AG09319 (cell line): ENCODE data around the gene IL20RB.
"Not testable (repeated sequence)": the region's sequence is repeated elsewhere in the genome, so short reads cannot be mapped to it uniquely, and the experiment has no call there.

Source experiments
- DNase-seq: peaks from one replicate; pipeline ENCODE4 v3.0.0-alpha.2; 2010; ENCODE audit warnings: low read depth; ENCODE audit errors: extremely low read depth
- TF ChIP-seq, protein P1 (sequence below): IDR thresholded peaks from 2 replicates; pipeline ENCODE4 v1.5.1; 2011; ENCODE audit warnings: low read depth, mild to moderate bottlenecking, inconsistent platforms, low read length, moderate library complexity

IL20RB gene

GRCh38 chr3:136995652-136996051, 37.9 kb downstream of the IL20RB start:
- TF ChIP-seq, protein P1, sequence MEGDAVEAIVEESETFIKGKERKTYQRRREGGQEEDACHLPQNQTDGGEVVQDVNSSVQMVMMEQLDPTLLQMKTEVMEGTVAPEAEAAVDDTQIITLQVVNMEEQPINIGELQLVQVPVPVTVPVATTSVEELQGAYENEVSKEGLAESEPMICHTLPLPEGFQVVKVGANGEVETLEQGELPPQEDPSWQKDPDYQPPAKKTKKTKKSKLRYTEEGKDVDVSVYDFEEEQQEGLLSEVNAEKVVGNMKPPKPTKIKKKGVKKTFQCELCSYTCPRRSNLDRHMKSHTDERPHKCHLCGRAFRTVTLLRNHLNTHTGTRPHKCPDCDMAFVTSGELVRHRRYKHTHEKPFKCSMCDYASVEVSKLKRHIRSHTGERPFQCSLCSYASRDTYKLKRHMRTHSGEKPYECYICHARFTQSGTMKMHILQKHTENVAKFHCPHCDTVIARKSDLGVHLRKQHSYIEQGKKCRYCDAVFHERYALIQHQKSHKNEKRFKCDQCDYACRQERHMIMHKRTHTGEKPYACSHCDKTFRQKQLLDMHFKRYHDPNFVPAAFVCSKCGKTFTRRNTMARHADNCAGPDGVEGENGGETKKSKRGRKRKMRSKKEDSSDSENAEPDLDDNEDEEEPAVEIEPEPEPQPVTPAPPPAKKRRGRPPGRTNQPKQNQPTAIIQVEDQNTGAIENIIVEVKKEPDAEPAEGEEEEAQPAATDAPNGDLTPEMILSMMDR: no peak
- no peak for DNase-seq

DNA sequence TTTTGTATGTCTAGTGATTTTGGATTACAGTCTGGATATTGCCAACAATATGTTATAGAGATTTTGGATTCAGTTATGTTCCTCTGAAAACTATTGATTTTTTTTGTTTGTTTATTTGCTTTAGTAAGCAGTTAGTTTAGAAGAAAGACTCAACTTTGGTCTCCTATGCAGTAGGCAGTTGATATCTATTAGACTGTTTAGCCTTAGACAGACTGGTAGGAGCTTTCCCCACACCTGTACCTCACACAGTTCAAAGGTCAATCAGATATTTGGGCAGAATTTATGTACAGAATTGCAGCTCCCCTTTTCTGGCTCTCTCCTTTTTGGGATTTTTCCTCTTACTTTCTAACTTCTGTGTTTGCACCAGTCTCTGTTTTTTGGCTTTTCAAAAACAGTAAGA, 42.3 kb downstream of the IL20RB start:
- TF ChIP-seq, protein P1: no peak
- no peak for DNase-seq

DNA sequence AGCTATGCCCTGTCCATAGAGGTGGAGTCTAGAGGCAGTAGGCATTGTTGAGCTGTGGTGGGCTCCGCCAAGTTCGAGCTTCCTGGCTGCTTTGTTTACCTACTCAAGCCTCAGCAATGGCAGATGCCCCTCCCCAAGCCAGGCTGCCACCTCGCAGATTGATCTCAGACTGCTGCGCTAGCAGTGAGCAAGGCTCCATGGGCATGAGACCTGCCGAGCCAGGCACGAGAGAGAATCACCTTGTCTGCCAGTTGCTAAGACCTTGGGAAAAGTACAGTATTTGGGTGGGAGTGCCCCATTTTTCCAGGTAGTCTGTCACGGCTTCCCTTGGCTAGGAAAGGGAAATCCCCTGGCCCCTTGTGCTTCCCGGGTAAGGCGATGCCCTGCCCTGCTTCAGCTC, 49.6 kb downstream of the IL20RB start:
- not testable (repeated sequence) for DNase-seq

DNA sequence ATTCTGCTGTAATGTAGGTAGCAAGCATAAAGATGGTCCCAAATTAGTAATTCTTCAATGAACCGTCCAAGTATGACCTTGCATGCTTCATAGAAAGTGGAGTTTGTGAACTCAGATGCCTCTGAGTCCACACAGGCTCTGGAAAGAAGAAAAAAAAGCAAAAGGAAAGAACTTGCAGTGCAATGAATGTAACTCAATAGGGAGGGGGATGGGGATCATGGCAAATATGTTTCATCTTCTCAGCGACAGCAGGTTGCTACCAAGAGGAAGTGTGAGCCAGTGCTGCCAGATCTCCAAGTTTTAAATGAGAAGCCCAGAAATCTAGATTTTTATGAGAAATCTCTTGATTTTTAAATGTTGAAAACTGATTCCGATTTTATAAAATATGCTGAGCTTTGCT, 50.3 kb downstream of the IL20RB start:
- TF ChIP-seq, protein P1: no peak
- no peak for DNase-seq

DNA sequence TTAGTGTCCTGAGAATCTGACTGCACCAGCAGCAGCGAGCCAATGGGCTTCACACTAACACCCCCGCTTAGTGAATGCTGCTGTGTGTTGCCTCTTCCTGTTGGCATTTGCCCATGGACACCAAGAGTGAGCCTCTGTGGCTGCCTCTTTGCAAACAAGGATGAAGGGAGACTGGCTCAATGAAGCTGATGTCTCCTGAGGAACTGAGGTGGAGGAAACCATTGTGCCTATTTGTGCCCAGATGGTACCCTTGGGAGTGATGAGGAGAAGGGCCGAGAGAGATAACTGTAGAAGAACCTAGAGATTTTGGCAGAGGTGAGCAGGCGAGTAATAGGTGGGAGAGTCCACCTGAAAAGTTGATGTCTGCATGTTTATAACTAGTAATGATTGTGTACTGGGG, 51.2 kb downstream of the IL20RB start:
- TF ChIP-seq, protein P1: no peak
- no peak for DNase-seq

- DNase-seq: no peak
- TF ChIP-seq, protein P1: no peak
These were observed 52.4 kb downstream of the IL20RB start for GRCh38 chr3:137010137-137010536.

- TF ChIP-seq, protein P1: no peak
- no peak for DNase-seq
These were observed 53.4 kb downstream of the IL20RB start for GRCh38 chr3:137011153-137011552.

GRCh38 chr3:137012097-137012501, 54.3 kb downstream of the IL20RB start:
- TF ChIP-seq, protein P1: no peak
- no peak for DNase-seq
